GM11168 (cell line): ENCODE data around the gene EEF1G.
"Not testable (repeated sequence)": the region's sequence is repeated elsewhere in the genome, so short reads cannot be mapped to it uniquely, and the experiment has no call there.

Experiments
- in situ Hi-C: fragments of 300-500 bp; cut with MboI; formaldehyde crosslinking; loops from one replicate; pipeline ENCODE4 v1.12.0; 2022; ENCODE audit warnings: low sequenced_read_pairs; ENCODE audit not compliant: unreplicated experiment

Gene EEF1G, protein sequence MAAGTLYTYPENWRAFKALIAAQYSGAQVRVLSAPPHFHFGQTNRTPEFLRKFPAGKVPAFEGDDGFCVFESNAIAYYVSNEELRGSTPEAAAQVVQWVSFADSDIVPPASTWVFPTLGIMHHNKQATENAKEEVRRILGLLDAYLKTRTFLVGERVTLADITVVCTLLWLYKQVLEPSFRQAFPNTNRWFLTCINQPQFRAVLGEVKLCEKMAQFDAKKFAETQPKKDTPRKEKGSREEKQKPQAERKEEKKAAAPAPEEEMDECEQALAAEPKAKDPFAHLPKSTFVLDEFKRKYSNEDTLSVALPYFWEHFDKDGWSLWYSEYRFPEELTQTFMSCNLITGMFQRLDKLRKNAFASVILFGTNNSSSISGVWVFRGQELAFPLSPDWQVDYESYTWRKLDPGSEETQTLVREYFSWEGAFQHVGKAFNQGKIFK

DNA sequence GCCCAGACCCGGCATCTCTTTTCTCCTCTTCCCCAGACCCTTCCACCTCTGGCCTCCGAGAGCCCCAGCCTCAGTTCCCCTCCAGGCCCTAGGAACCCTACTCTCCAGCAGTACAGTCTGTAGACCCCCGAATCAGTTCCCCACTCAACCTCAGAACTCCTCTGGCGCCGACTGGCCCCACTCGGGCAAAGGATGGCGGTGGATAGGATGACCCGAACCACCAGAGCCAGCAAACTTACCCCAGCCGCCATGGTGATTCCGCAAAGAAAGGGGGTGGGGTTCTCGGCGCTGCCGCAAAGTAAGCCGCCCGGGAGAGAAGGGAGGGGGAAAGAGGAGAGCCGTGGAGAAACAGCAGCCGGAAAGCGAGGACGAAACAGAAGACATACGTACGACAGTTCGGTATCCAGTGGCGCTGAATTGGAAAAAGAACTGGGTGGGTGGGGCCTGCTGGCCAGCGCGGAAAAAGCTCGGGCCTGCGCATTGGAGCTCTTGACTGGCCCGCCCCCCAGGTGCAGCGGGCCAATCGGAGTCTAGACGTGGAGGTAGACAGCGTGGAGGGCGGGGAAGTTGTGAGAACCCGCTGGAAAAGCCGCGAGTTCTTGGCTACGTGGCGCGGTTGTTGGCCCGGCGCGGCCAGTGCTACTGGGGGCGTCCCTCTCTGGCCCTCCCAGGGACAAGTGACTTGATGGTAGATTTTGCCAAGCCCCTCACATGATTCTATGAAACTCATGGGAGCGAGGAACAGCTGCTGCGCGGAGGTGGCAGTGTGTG lies at the start of gene EEF1G:
Gene EEF1G, minus strand, starts transcription at position 300 of the 771 bp plus-strand sequence. Its CDS starts 49 bp downstream, at position 251.
- in situ Hi-C loops = no loop called here

DNA sequence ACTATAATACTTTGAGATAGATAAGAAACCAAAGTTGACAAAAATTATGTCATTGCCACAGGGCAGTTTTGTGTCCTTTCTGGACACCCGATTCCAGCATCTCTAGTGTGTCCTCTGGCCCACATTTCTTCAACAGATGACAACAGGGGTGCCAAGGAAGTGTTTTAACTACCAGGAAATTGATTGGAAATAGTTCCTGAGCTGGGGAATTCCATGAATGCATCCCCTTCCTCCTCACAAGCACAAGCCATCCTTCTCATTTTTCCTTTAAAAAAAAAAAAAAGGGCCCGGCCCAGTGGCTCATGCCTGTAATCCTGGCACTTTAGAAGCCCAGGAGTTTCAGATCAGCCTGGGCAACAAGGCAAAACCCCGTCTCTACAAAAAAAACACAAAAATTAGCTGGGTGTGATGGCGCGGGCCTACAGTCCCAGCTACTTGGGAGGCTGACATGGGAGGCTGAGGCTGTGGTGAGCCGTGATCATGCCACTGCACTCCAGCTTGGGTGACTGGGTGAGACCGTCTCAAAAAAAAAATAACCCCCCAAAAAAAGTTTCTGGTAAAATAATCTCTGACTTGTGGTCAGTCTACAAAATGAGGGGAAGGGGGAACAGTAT lies 48.9 kb upstream of the EEF1G start:
- in situ Hi-C loops = no loop called here

DNA sequence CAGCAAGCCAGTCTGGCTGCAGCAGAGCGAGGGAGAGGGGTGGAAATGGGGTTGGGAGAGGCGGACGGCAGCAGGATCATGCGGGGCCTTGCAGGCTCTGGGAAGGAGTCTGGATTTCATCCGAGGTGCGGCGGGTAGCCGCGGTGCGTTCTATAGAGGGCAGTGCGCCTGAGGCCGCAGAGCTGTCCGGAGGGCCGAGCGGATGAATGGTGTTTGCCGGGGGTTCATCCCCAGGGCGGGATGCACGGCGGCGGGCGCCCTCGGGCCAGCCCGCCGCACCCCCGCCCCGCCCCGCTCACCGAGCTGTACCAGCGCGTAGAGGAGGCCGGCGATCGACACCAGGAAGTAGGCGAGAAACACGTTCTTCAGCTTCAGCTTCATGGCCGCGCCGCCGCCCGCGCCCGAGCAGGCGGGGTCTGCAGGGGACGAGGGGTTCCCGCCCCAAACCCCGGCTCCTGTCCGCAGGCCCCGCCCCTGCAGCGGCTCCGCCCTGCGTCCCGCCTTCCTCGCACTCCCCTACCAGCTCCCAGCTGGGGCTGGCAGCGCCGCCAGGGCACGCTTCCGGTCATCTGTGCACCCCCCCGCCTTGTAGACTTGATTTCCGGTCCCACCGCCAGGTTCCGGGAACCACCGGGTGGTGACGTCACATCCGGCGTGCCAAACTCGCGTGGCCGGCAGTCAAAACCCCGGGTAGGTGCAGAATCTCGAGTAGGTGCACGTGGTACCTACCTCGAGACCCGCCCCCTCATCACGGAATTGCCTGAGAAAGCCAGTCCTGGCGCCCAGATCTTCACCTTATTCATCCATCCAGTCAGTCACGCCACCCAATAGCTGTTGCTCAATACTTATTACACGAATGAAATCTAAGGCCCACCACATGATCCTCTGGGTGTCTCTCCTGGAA lies 48.1 kb upstream of the EEF1G start, which contains the start of gene B3GAT3:
Gene B3GAT3, minus strand, starts transcription at position 420 of the 904 bp plus-strand sequence. Its CDS starts 39 bp downstream, at position 381.
- in situ Hi-C loops = no loop called here

DNA sequence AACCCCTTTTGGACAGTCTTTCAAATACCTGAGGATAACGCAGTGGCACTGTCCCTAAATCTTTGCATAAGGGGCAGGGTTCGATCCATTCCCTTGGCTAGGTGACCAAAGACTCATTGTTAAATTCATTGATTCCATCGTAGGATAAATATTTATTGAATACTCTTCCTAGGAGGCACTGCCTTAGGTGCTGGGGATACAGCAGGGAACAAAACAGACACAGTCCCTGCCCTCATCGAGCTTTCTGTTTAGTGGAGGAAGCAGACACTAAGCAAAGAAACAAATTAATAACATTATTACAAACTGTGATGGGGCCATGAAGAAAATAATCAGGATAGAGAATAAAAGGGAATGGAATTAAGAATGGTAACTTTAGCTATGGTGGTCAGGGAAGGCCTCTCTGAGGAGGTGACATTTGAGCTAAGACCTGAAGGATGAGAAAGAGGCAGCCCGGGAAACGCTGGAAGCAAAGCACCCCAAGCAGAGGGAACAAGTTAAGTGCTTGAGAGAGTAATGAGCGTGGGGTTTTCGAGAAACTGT lies 47.4 kb upstream of the EEF1G start:
- in situ Hi-C loops = no loop called here

DNA sequence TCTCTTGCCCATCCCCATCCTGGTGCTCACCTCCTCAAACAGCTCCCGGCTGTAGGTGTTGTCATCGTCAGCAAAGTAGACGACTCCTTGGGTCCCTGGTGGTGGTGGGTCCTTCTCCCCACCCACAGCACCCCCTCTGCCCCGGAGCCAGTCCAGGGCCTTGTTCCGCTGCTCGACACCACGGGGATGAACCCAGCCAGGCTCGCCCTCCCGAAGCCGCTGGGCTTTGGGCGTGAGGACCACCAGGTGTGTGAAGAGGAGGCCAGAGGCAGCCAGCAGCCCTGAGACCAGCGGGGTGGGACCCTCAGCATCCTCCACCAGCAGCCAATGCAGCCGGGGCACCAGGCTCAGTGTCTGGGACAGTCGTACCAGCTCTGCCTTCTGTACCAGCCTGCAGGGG lies 43.3 kb upstream of the EEF1G start:
- in situ Hi-C loops = not testable (repeated sequence)

DNA sequence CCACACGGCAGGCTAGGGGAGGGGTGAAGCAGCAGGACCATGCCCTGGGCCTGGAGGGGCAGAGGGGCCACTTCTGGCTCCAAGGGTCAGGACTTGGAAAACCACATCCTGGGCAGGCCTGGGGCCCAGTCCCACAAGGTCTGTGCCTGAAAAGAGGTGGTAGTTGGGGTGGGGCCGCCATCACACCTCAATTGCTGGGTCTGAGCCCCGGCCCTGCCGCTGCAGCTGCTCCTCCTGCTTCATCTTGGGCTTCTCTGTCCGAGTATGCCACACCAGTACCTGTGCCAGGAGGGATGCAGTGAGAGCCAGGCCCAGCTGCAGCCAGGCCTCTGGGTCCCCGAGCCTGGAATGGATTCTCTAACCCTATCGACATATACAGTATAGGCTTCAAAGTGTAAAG lies 41.8 kb upstream of the EEF1G start:
- in situ Hi-C loops = no loop called here

DNA sequence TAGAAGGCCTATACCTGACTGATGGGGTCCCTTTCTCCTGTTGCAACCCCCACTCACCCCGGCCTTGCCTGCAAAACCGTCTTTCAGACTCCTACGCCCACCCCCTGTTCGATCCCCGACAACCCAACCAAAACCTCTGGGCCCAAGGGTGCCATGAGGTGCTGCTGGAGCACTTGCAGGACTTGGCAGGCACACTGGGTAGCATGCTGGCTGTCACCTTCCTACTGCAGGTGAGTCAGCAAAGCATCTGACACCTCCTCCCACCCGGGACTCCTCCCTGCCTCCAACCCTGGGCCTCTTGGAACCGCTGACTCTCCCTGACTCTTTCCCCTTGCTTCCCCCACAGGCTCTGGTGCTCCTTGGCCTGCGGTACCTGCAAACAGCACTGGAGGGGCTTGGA lies 40.6 kb upstream of the EEF1G start:
- in situ Hi-C loops = no loop called here

DNA sequence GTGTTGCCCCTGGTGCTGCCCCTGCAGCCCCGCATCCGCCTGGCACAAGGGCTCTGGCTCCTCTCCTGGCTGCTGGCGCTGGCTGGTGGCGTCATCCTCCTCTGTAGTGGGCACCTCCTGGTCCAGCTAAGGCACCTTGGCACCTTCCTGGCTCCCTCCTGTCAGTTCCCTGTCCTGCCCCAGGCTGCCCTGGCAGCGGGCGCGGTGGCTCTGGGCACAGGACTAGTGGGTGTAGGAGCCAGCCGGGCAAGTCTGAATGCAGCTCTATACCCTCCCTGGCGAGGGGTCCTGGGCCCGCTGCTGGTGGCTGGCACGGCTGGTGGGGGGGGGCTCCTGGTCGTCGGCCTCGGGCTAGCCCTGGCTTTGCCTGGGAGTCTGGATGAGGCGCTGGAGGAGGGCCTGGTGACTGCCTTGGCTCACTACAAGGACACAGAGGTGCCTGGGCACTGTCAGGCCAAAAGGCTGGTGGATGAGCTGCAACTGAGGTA lies 39.6 kb upstream of the EEF1G start:
- in situ Hi-C loops = no loop called here

DNA sequence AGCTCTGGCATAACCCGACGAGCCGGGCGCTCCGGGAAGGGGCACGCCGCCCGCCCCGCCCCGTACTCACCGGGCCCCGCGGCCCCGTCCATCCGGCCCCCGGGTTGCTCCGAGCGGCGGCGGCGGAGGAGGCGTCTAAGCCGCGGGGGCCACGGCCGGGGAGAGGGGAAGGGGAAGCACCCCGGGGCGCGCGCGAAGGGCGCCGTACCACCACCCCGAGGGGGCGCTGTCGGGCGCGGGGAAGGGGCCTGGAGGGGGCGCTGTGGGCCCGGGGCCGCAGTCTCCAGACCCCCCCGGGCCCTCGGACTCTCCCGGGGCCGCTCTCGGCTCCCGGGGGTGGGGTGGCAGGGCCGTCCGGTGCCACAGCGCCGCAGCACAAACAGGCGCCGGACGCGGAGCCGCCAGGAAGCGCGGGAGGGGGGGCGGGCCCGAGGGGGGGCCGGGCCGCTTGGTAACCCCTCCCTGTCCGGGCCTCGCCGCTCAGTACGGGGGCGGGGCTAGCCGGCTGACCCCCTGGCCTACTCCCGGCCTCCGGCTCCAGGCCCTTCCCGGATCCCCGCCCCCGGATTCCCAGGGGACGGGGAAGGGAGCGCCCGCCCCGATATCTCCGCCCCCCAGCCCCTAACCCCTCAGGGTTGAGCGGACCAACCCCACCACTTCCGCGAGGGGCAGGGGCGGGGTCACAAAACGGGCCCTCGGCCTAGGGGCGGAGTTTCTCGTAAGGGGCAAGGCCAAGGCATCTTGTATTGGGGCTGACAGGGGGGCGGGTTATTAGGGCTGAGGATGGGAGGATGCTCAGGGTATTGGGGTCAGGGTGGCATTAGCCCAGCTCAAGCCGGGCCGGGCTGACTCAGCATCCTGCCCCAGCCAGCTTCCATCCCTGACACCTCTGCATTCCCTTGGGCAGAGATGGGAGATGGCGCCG lies 38.9 kb upstream of the EEF1G start, which contains the start of the genes EML3 and ROM1:
Gene EML3, minus strand, starts transcription at position 410 of the 925 bp plus-strand sequence. Its CDS starts 318 bp downstream, at position 92.
Gene ROM1, plus strand, starts transcription at position 892 of the 925 bp plus-strand sequence. Its CDS starts 25 bp downstream, at position 917.
- in situ Hi-C loops = no loop called here

DNA sequence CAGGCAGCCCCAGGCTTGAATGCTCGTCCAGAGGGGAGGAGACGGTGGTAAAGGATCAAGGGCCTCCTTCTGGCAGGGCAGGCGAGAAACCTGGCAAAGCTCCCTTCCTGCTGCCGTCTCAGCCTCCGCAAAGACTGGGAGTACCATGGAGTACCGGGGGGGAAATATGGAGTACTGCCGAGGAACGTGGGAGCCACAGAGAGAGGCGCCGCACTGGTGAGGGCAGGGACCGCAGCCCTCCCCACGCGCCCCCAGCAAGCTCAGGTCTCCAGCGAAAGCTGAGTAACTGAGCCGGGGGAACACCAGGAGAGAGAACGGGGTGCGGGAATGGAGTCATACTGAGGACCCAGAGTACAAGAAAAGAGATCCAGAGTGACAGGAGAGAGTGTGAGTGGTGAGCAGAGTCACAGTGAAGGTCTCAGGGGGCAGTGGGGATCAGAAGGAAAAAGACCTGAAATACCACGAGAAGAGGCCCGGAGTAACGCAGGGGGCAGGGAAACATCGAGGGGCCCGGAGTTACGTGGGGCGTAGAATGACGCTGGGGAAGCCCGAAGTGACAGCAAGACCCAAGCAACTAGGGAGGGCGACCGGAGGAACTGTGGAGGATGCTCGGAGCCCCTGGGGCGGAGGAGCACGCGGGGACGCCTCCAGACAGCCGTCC lies 38.1 kb upstream of the EEF1G start:
- in situ Hi-C loops = no loop called here

DNA sequence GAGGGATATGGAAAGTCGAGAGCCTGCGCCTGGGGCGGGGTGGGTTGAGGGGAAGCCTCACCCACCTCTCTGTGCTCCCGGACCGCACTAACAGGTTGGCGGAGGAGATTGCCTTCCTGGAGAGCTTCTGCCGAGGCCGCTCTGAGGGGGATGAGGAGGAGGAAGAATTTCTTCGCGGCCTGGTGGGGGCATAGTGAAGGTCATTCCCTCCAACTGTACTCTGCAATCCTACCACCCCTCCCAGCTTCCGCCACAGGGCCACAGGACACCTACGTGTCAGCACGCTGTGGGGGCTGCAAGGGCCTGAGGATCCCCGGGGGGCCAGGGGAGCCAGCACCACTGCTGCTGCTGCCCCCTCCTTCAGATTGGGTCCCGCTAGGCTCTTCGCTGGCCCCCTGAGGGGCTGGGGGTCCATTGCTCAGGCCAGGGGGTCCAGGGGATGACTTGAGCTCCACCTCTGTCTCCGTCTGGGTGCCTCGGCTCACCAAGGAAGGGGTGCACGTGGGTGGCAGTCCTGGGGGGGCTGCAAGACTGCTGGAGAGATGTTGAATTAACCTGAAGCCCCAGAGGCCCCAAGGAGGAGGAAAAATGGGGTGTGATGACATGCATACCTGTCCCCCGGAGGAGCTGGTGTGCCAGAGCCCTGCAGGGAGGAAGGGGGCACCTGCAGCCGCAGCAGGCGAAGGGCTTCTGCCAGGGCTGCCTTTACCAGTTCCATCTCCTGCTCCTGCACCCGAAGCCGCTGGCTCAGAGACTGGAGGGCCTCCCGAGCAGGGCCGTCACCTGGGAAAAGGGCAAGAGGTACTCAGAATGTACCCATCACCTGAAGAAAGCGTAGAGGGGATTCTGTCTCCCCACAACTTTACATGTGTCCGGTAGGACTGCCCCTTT lies 37.4 kb upstream of the EEF1G start:
- in situ Hi-C loops = no loop called here

DNA sequence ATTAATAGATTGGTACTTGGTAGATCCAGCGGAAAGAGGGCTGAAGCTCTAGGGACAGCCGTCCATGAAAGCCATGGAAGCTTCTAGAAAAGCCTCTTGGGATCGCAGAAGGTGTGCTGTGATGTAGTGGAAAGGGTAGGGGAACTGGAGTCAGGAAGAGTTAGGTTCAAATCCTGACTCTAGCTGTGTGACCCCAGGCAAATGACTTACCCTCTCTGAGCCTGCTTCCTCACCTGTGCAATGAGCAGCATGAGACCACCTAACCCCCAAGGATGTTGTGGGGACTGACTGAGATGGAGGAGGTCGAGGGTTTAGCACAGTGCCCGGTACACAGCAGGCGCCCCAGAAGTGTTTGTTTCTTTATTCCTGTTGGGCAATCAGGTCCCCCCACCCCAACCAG lies 36.7 kb upstream of the EEF1G start:
- in situ Hi-C loops = no loop called here

DNA sequence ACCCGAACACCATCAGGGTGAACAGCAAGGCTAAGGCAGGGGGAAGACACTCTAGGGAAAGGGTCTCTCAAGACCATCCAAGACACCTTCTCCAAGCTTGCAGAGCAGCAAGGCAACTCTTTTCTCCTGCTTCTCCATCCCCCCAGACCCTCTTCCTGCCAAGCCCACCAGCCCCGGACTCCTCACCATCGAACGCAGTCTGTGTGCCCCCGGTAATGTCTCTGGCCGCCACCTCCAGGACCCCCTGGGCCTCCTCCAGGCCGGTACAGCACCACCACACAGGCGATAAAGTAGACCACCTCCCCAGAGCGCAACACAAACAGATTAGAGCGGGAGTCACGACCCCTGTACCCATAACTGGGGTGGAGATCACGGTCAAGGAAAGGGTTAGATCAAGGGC lies 35.1 kb upstream of the EEF1G start:
- in situ Hi-C loops = no loop called here

DNA sequence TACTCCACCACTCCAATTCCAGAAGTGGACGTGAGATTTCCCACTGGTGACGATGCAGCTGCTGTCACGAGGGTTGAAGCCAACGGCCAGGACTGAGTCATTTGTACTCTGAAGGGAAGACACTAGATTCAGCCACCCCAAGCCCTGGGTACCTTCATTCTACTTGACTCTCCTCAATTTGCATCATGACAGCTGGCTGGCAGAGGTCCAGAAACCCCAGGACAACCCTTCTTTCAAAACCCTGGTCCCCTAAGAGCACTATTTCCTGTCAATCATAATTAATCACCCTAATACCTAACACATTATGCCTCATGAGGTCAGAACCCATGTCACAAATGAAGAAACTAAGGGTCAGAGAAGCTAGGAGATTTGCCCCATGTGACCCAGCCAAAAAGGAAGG lies 34.0 kb upstream of the EEF1G start:
- in situ Hi-C loops = no loop called here

DNA sequence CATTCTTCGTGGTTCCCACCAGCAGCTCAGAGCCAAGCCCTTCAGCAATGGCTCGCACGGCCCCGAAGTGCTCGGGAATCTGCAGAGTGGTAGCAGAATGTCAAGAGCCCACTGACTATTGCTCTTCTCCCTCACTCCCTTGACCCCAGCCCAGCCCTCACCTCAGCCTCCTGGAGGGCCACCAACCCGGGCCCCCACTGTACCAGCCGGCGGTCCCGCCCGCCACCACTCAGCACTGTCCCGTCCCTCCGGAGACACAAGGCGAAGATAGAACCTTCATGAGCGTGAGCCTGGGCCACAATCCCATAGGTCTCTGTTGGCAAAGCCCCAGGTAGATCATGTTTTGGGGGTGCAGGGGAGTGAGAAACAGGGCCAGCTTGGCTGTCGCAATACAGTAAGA lies 32.2 kb upstream of the EEF1G start:
- in situ Hi-C loops = no loop called here

DNA sequence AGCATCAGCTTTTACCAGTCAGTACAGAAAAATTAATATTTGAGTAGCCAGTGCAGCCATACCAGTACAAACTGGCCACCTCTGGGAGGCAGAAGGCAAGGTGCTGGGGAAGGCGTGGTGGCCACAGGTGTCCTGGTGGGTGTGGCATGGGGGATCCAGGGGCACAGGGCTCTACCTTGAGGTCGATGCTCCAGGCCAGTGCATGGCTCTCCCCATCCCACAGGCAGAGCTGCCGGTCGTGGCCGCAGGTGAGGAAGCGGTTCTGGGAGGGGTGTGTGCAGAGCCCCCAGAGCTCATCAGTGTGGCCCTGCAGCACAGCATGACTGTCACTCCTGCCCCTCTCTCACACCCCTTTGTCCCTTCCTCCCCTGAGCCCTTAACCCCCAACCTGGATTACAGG lies 31.8 kb upstream of the EEF1G start:
- in situ Hi-C loops = no loop called here
